Astrocyte (in vitro differentiated cells and primary cell): ENCODE results near the gene GGACT. TPM values are rescaled to one million over a fixed set of nuclear protein-coding genes. Genes with fewer than 3 reads are reported as not detected.
"Not testable (repeated sequence)": the region's sequence is repeated elsewhere in the genome, so short reads cannot be mapped to it uniquely, and the experiment has no call there.

Source experiments
- DNase-seq: peaks from one replicate; pipeline ENCODE4 v3.0.0-alpha.2; 2010; ENCODE audit warnings: low read depth
- FAIRE-seq: peaks from 2 replicates; lab custom pipeline; 2011; peaks lifted over from hg19 to GRCh38; lab: Jason Lieb, UNC
- H2AFZ ChIP-seq: 2 replicates; pipeline ENCODE4 v1.6.0; 2012; ENCODE audit warnings: low read depth, low read length, inconsistent platforms
- H3K27ac ChIP-seq: 2 replicates; pipeline ENCODE4 v1.5.1; 2011; ENCODE audit warnings: low read depth, low read length, inconsistent platforms
- H3K27me3 ChIP-seq: 2 replicates; pipeline ENCODE4 v1.6.0; 2011; ENCODE audit warnings: low read length, inconsistent platforms; ENCODE audit not compliant: insufficient read depth
- H3K36me3 ChIP-seq: 2 replicates; pipeline ENCODE4 v1.5.1; 2011; ENCODE audit warnings: low read length, inconsistent platforms; ENCODE audit not compliant: insufficient read depth
- H3K4me1 ChIP-seq: 2 replicates; pipeline ENCODE4 v1.5.1; 2011; ENCODE audit warnings: low read length, inconsistent platforms; ENCODE audit not compliant: insufficient read depth
- H3K4me2 ChIP-seq: 2 replicates; pipeline ENCODE4 v1.6.0; 2012; ENCODE audit warnings: low read length, inconsistent platforms
- H3K4me3 ChIP-seq: 2 replicates; pipeline ENCODE4 v1.5.1; 2011; ENCODE audit warnings: low read depth, mild to moderate bottlenecking, low read length, inconsistent platforms; ENCODE audit not compliant: insufficient read depth
- H3K79me2 ChIP-seq: 2 replicates; pipeline ENCODE4 v1.6.0; 2012; ENCODE audit warnings: mild to moderate bottlenecking, low read length, inconsistent platforms; ENCODE audit not compliant: insufficient read depth
- H3K9ac ChIP-seq: 2 replicates; pipeline ENCODE4 v1.6.0; 2012; ENCODE audit warnings: mild to moderate bottlenecking, low read length, inconsistent platforms
- H3K9me3 ChIP-seq: 2 replicates; pipeline ENCODE4 v1.5.1; 2012; ENCODE audit warnings: low read depth, mild to moderate bottlenecking, low read length, inconsistent platforms; ENCODE audit not compliant: insufficient read depth
- H4K20me1 ChIP-seq: 2 replicates; pipeline ENCODE4 v1.6.0; 2012; ENCODE audit warnings: low read length, inconsistent platforms; ENCODE audit not compliant: insufficient read depth
- H3K27ac Mint-ChIP-seq: one replicate; pipeline ENCODE4 v1.8.0; 2021; ENCODE audit warnings: mild to moderate bottlenecking, mixed read lengths; ENCODE audit not compliant: unreplicated experiment
- H3K27me3 Mint-ChIP-seq: one replicate; pipeline ENCODE4 v1.8.0; 2021; ENCODE audit warnings: low read depth, mixed read lengths; ENCODE audit not compliant: unreplicated experiment
- H3K36me3 Mint-ChIP-seq: one replicate; pipeline ENCODE4 v1.8.0; 2021; ENCODE audit warnings: low read depth, mixed read lengths; ENCODE audit not compliant: unreplicated experiment
- H3K4me1 Mint-ChIP-seq: one replicate; pipeline ENCODE4 v1.8.0; 2021; ENCODE audit warnings: low read depth, mixed read lengths; ENCODE audit not compliant: unreplicated experiment
- H3K4me3 Mint-ChIP-seq: one replicate; pipeline ENCODE4 v1.8.0; 2021; ENCODE audit warnings: mild to moderate bottlenecking, moderate library complexity, mixed read lengths; ENCODE audit not compliant: unreplicated experiment
- H3K9me3 Mint-ChIP-seq: one replicate; pipeline ENCODE4 v1.8.0; 2021; ENCODE audit warnings: mild to moderate bottlenecking, mixed read lengths; ENCODE audit not compliant: unreplicated experiment
- CTCF ChIP-seq: IDR thresholded peaks from 2 replicates; pipeline ENCODE4 v1.5.1; 2011; ENCODE audit warnings: low read depth, mild to moderate bottlenecking, inconsistent platforms, low read length, moderate library complexity; ENCODE audit not compliant: insufficient read depth
- EZH2 ChIP-seq: IDR thresholded peaks from 2 replicates; pipeline ENCODE4 v1.6.1; 2012; ENCODE audit warnings: mild to moderate bottlenecking, low read length, inconsistent platforms; ENCODE audit not compliant: insufficient read depth
- total RNA-seq: library from RNA; stranded (reverse); gene quantifications from 2 replicates; pipeline ENCODE4 v1.2.1, GENCODE V29; 2021

Gene GGACT
- total RNA-seq, 1 donor from 2014 or later = 7.7 TPM

- Histone ChIP-seq H3K36me3 (no peaks in the 10 kb centered on the region), H3K9ac (no peak overlapping the region), H4K20me1 (no peaks in the 10 kb centered on the region), H3K4me1 (no peaks in the 10 kb centered on the region), H3K27me3 (no peaks in the 10 kb centered on the region), H3K79me2 (no peaks in the 10 kb centered on the region), H3K4me2 (no peak overlapping the region), H2AFZ (no peak overlapping the region), H3K9me3 (no peaks in the 10 kb centered on the region), H3K4me3 (no peak overlapping the region), H3K27ac (no peak overlapping the region)
- no peak for FAIRE-seq
- Mint-ChIP-seq H3K36me3 (peaks cover 16% of the 10 kb centered on the region), H3K4me1 (peaks cover 2% of the 10 kb centered on the region), H3K27me3 (no peaks in the 10 kb centered on the region), H3K4me3 (no peak overlapping the region), H3K27ac (no peak overlapping the region), H3K9me3 (no peaks in the 10 kb centered on the region)
- no peak for TF ChIP-seq EZH2
- TF ChIP-seq CTCF = no peak
- no peak for DNase-seq
Measured at GRCh38 chr13:100525453-100526317, 62.9 kb downstream of the GGACT start.

DNA sequence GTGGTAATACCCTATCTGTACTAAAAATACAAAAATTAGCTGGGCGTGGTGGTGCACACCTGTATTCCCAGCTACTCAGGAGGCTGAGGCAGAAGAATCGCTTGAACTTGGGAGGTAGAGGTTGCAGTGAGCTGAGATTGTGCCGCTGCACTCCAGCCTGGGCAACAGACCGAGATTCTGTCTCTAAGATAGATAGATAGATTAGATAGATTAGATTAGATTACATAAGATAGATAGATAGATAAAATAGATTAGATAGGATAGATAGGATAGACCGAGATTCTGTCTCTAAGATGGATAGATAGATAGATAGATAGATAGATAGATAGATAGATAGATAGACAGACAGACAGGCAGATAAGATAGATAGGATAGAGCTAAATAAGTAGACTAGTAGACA, 63.9 kb downstream of the GGACT start:
- not testable (repeated sequence) for FAIRE-seq, H3K9ac ChIP-seq, DNase-seq, H3K4me3 ChIP-seq, H3K36me3 ChIP-seq, H4K20me1 ChIP-seq, H3K9me3 ChIP-seq, H3K27ac ChIP-seq, H3K27me3 ChIP-seq, H3K4me1 Mint-ChIP-seq, H3K9me3 Mint-ChIP-seq, H3K27me3 Mint-ChIP-seq, H2AFZ ChIP-seq, H3K4me1 ChIP-seq, H3K4me3 Mint-ChIP-seq, H3K27ac Mint-ChIP-seq, H3K4me2 ChIP-seq, H3K79me2 ChIP-seq
- H3K36me3 Mint-ChIP-seq = peaks cover 16% of the 10 kb centered on the region

DNA sequence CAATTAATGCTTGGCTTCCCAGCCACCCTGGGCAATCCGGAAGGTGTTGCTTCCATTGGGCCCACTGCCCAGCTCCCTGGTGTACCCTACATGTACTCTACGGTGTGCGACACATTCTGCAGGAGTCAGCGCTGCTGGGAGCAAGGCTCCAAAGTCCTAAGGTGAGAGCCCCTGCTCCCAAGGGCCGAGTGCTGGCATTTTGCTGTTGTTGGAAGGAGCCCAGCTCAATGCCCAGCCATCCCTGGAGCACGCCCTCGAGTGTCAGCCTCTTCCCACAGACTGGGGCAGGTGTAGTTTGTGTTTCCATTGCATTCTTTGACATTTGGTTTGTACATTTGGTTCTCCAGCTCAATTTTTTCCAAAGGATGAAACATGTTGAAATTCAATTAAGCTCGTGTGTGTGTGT, 64.6 kb downstream of the GGACT start:
- FAIRE-seq (no peak), DNase-seq (no peak)
- H2AFZ ChIP-seq = no peak overlapping the region
- no peaks in the 10 kb centered on the region for H3K79me2 ChIP-seq
- H3K9me3 ChIP-seq = no peaks in the 10 kb centered on the region
- H3K27me3 Mint-ChIP-seq = no peaks in the 10 kb centered on the region
- H3K27ac Mint-ChIP-seq = no peak overlapping the region
- no peaks in the 10 kb centered on the region for H3K4me1 Mint-ChIP-seq
- no peaks in the 10 kb centered on the region for H3K27me3 ChIP-seq
- H3K9me3 Mint-ChIP-seq = no peaks in the 10 kb centered on the region
- no peak for TF ChIP-seq CTCF
- no peak for TF ChIP-seq EZH2
- no peak overlapping the region for H3K4me3 ChIP-seq
- H3K36me3 ChIP-seq = no peaks in the 10 kb centered on the region
- no peaks in the 10 kb centered on the region for H3K4me1 ChIP-seq
- H3K36me3 Mint-ChIP-seq = peaks cover 14% of the 10 kb centered on the region
- H3K27ac ChIP-seq = no peak overlapping the region
- H3K4me2 ChIP-seq = no peak overlapping the region
- H3K4me3 Mint-ChIP-seq = no peak overlapping the region
- H4K20me1 ChIP-seq = no peaks in the 10 kb centered on the region
- H3K9ac ChIP-seq = no peak overlapping the region
